Activated CD8-positive, alpha-beta memory T cell treated with anti-CD3 and anti-CD28 coated beads, Interleukin-2, amount 10 ng/mL, durations not matched to agents 7 days and 5 days (primary cell): Measurements from ENCODE around the gene LDHD. TPM values are rescaled to one million over a fixed set of nuclear protein-coding genes. Genes with fewer than 3 reads are reported as not detected.
A peak's percentile ranks its signal among the peaks of the same experiment; 100 is the strongest.

Source experiments
- ATAC-seq: fragments of 150-1000 bp; cut with Tn5 transposase; one replicate; pipeline ENCODE4 v1.10.0; 2021; ENCODE audit warnings: moderate library complexity
- CTCF ChIA-PET: fragments of 350-600 bp; sonication (Branson Sonifier 250); formaldehyde crosslinking; loops from one replicate; lab custom pipeline; 2021; ENCODE audit warnings: antibody characterized with exemption; lab: Charles Lee
- DNase-seq: peaks from one replicate; pipeline ENCODE4 v3.0.0-alpha.2; 2020
- H3K27ac Mint-ChIP-seq: one replicate; pipeline ENCODE4 v1.8.0; 2021; ENCODE audit warnings: mild to moderate bottlenecking, mixed read lengths
- H3K27me3 Mint-ChIP-seq: one replicate; pipeline ENCODE4 v1.8.0; 2021; ENCODE audit warnings: mixed read lengths
- H3K36me3 Mint-ChIP-seq: one replicate; pipeline ENCODE4 v1.8.0; 2021; ENCODE audit warnings: mild to moderate bottlenecking, mixed read lengths
- H3K4me1 Mint-ChIP-seq: one replicate; pipeline ENCODE4 v1.8.0; 2021; ENCODE audit warnings: mixed read lengths
- H3K4me3 Mint-ChIP-seq: one replicate; pipeline ENCODE4 v1.8.0; 2021; ENCODE audit warnings: mild to moderate bottlenecking, moderate library complexity, mixed read lengths
- H3K9me3 Mint-ChIP-seq: one replicate; pipeline ENCODE4 v1.8.0; 2022; ENCODE audit warnings: low read depth, mixed read lengths
- total RNA-seq, 2 experiments: library from RNA; stranded (reverse); gene quantifications; one replicate each; pipeline ENCODE4 v1.2.3, GENCODE V29; 2021

LDHD gene
- total RNA-seq, 2 experiments from 2014 or later: not detected

DNA sequence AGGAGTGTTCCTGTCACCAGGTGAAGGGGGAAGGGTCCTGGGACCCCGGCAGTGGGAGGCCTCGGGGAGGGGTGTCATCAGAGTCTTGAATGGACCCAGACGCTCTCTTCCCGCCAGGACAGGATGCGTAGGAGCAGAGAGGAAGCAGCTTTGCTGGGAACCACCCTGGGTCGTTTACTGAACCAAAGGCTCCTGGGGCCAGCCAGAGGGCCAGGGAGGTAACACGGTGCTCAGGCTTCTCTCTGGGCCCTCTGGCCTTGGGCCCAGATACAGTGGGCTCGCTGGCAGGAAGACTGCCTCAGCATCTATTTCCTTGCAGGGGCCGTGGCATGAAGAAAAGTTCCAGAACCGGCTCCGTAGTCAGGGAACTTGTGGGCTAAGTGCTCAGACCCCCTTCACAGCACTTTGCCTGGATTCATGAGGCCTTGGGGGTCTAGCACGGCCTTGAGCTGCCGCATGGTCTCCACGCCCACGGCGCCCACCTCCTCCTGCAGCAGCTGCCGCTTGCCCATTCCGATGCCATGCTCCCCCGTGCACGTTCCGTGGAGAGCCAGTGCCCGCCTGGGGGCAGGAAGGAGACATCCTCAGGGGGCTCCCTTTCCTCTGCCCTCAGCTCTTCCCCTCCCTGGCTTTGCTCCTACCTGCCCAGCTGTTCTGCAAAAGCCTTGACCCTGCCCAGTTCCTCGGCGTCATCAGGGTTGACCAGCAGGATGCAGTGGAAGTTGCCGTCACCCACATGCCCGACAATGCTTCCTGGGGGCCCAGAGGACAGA, 4.4 kb downstream of the LDHD start:
- CTCF ChIA-PET: interaction anchor here (0.8 to 7.6 kb wide), 28 partner anchors 10 to 298 kb away, joined by 3 to 150 read pairs (median 6); partner anchors contain the start of genes WDR59 and ZNRF1
- H3K36me3 Mint-ChIP-seq: no peaks in the 10 kb centered on the region
- peaks cover 41% of the 10 kb centered on the region for H3K4me1 Mint-ChIP-seq
- H3K27me3 Mint-ChIP-seq: no peaks in the 10 kb centered on the region
- H3K9me3 Mint-ChIP-seq: peaks cover 2% of the 10 kb centered on the region
- H3K4me3 Mint-ChIP-seq: no peak overlapping the region
- H3K27ac Mint-ChIP-seq: no peak overlapping the region
- ATAC-seq: no peak
- no peak for DNase-seq

DNA sequence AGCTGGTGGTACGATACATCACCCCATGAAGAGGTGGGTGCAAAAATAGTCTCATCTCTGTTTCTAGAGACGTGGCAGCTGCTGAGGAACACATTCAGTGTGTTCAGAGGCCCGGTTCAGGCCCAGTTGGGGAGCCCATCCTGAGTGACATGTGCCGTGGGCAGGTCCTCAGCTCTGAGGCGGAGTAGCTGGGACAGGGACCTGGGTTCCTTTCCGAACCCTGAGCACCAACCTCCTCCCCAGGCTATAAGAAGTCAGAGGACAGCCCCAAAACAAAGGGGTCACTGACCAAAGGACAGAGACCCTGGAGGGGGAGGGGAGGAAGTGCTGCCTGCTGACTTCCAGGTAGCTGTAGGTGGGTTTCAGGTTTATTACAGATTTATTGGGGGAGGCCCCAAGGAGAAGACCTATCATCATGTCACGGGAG, 5.1 kb downstream of the LDHD start:
- Mint-ChIP-seq H3K27me3 (no peaks in the 10 kb centered on the region), H3K27ac (peak overlapping the region; percentile 72), H3K4me3 (no peak overlapping the region), H3K9me3 (no peaks in the 10 kb centered on the region), H3K4me1 (peaks cover 46% of the 10 kb centered on the region), H3K36me3 (peaks cover 1% of the 10 kb centered on the region)
- DNase-seq (no peak), ATAC-seq (peak; percentile 9)
- CTCF ChIA-PET: interaction anchor here (0.7 to 7.6 kb wide), 46 partner anchors 8 to 411 kb away, joined by 3 to 150 read pairs (median 4); partner anchors contain the start of genes CFDP1, MLKL, WDR59 and ZNRF1

DNA sequence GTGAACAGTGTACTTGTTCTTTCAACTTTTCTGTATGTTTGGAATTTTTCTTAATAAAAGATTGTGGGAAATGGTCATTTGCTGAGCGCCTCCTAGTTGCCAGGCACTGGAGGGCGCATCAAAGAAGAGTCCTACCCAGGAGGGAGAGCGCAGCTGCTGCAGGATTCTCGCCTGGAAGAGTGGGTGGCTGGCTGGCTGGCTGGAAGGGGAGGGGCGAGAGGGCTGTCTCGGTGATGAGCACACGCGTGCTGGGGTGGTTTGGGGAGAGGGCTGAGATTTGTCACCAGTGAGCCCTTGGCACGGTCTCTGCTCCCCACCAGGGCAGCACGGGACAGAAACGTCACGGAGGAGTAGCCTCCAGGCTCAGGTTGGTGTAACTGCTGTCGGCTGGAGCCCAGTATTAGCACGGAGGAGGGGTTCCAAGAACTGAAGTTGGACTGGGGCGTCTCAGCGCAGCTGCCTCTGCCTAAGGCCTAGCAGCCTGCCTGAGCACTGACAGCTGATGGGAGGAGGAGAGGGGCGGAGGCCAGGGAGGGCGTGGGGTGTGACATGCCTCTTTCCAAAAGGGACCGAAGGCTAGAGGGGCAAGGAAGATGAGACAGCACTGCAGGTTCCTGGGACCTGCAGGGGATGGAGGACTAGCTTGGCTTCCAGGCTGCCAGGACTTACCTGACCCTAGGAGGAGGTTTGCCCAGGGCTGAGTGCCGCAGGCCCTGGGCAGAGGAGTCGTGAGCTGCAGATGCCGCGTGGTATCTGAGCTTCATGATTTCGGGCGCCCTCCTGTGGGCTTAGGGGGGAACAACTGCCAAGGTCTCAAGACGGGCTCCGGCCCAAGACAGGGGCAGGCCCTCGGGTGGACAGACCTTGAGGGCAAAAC, 5.7 kb downstream of the LDHD start:
- CTCF ChIA-PET: interaction anchor here (0.6 to 7.6 kb wide), 53 partner anchors 9 to 410 kb away, joined by 3 to 150 read pairs (median 4); partner anchors contain the start of genes CFDP1, MLKL, WDR59 and ZNRF1
- H3K4me3 Mint-ChIP-seq: peak overlapping the region; percentile 36
- H3K4me1 Mint-ChIP-seq: peaks cover 51% of the 10 kb centered on the region
- peak overlapping the region; percentile 72 for H3K27ac Mint-ChIP-seq
- H3K36me3 Mint-ChIP-seq: peaks cover 2% of the 10 kb centered on the region
- peak; percentile 85 for ATAC-seq
- H3K27me3 Mint-ChIP-seq: no peaks in the 10 kb centered on the region
- H3K9me3 Mint-ChIP-seq: no peaks in the 10 kb centered on the region
- peak; percentile 89 for DNase-seq

DNA sequence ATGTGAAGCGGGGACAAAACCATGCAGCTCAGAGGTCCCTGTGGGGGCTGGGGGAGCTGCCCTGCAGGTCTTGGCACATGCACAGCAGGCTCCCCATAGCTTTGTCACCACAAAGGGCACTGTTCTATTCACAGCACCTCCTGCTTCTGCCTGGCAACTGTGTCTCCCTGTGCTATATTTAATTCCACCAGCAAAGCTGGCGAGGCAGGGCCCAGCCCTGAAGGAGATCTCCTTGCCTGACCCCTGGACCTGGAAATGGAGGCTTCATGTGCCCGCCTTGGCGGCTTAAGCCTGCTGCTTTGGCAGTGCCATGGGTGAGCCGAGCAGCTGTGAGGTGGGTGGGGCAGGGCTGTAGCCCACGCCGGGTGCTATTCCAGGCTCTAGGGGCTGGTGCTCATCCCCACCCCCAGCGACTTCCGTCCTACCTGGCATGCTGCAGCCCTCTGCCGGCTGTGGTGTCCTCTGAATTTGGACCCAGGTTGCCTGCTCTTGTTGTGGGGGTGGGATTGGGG, 6.8 kb downstream of the LDHD start:
- Mint-ChIP-seq H3K4me1 (peaks cover 60% of the 10 kb centered on the region), H3K36me3 (peaks cover 2% of the 10 kb centered on the region), H3K27me3 (no peaks in the 10 kb centered on the region), H3K9me3 (no peaks in the 10 kb centered on the region), H3K4me3 (peak overlapping the region; percentile 1), H3K27ac (peak overlapping the region; percentile 84)
- CTCF ChIA-PET: interaction anchor here (1.2 to 7.6 kb wide), 10 partner anchors 10 to 409 kb away, joined by 3 to 150 read pairs (median 24); partner anchors contain the start of genes MLKL, WDR59 and ZNRF1
- ATAC-seq (no peak), DNase-seq (no peak)

DNA sequence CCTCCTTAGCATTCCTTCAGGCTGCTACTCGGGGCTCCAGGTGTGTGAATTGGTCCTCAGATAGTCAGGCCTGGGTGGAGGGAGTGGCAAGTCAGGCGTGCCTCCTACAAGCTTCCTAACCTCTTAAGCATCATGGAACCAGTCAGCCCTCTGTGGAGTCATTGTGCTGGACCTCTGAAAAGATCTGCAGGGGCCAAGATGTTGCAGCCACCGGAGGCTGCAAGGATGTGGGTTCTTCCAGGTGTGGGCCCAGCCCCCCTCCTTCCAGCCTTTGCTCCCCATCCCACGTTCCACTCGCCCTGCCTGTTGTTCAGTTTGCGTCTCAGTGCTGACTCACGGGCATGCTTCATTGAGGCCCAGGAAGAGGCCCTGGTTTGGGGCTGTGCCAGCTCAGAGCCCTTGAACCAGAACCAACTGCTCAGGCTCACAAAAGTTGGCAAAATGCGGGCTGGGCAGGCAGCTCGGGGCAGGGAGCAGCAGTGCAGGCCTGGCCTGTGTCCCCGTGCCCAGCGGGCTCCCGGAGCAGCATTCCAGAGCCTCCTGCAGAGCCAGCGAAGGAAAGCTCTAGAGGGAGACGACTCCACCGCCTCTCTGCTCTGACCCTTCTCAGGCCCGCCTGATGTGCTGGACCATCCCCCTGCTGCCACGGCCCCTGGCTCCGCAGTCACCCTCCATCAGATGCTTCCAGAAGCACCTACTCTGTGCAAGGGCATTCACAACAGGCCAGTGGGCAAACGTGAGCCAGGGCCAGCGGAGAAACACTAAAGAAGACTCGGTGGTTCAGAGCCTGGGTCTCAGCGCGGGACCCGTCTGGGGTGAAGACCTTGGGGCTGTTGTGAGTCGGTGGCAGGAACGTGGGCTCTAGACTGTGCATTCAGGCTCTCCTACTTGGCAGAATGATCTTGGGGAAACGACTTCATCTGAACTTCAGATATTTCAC, 7.5 kb downstream of the LDHD start:
- peak; percentile 77 for DNase-seq
- no peaks in the 10 kb centered on the region for H3K27me3 Mint-ChIP-seq
- peaks cover 6% of the 10 kb centered on the region for H3K36me3 Mint-ChIP-seq
- ATAC-seq: peak; percentile 64
- peaks cover 64% of the 10 kb centered on the region for H3K4me1 Mint-ChIP-seq
- H3K27ac Mint-ChIP-seq: peak overlapping the region; percentile 84
- H3K4me3 Mint-ChIP-seq: peak overlapping the region; percentile 57
- H3K9me3 Mint-ChIP-seq: peaks cover 2% of the 10 kb centered on the region
- CTCF ChIA-PET: interaction anchor here (1.2 to 7.6 kb wide), 10 partner anchors 9 to 409 kb away, joined by 3 to 150 read pairs (median 24); partner anchors contain the start of genes MLKL, WDR59 and ZNRF1

DNA sequence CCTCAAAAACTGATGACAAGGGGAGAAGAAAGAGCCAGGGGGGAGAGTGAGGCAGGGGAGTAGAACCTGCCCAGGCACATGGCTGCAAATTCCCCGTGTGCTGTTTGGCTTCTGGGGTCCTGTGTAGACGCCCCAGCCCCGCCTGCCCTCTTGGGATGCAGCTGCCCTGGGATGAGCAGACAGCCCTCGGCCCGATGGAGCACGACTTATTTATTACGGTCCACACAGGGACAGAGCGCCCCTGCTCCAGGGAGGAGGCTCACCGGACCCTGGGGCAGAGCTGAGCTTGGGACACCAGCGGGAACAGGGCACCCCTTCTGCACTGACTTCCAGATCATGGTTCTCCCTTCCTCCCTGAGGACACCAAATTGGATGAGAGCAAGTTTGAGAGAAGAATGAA, 9.1 kb downstream of the LDHD start:
- Mint-ChIP-seq H3K27ac (peak overlapping the region; percentile 34), H3K4me3 (peak overlapping the region; percentile 41), H3K4me1 (peaks cover 64% of the 10 kb centered on the region), H3K27me3 (no peaks in the 10 kb centered on the region), H3K9me3 (peaks cover 3% of the 10 kb centered on the region), H3K36me3 (peaks cover 8% of the 10 kb centered on the region)
- ATAC-seq (no peak), DNase-seq (no peak)
- CTCF ChIA-PET: interaction anchor here (1.3 to 7.6 kb wide), 2 partner anchors 97 to 109 kb away, joined by 3 to 150 read pairs; partner anchors contain the start of gene ZNRF1

DNA sequence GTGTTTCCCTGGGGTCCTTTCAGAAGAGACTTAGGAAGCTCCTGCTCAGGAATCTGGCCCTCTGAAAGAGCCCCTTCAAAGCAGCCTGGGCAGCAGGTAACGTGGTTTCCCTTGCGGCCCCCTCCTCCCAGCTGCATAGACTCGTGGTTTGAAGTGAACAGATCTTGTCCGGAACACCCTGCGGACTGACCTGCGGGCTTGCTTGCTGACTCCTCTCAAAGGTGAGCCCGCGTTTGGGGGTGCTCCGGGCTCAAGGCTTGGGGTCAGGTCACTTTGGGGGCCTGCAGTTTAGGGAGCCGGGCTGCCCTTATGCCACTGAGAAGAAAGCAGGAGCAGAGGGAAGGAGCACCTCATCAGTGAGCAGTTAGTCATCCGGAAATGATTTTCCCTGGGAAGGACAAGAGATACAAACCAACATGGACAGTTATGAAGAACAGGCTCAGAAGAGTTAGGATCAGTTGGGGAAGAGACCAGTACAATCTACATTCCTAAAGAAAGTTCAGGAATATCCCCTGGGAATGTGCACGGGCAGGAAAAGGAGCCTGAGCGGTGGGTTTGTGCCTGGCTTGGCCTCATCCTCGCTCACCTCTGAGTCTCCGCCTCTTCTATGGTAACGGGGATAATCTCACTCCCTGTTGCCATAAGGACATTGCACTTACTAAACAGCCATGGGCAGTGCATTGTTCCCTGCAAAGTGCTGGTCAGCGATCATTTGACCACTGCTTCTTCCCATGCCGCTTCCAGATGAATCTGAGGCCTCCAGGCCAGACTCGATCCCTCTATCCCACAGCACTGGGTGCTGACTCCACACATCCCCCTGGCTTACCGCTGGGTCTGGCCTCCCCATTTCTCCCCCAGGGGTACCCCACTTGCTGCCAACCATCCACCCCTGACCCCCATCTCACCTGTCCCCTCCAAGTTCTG, 10.0 kb downstream of the LDHD start:
- Mint-ChIP-seq H3K27ac (peak overlapping the region; percentile 65), H3K36me3 (peaks cover 8% of the 10 kb centered on the region), H3K4me3 (no peak overlapping the region), H3K4me1 (peaks cover 70% of the 10 kb centered on the region), H3K27me3 (no peaks in the 10 kb centered on the region), H3K9me3 (peaks cover 3% of the 10 kb centered on the region)
- ATAC-seq (no peak), DNase-seq (no peak)
- CTCF ChIA-PET: interaction anchor here (1.4 to 7.6 kb wide), 3 partner anchors 108 to 122 kb away, joined by 3 to 150 read pairs (median 14); partner anchors contain the start of genes WDR59 and ZNRF1

DNA sequence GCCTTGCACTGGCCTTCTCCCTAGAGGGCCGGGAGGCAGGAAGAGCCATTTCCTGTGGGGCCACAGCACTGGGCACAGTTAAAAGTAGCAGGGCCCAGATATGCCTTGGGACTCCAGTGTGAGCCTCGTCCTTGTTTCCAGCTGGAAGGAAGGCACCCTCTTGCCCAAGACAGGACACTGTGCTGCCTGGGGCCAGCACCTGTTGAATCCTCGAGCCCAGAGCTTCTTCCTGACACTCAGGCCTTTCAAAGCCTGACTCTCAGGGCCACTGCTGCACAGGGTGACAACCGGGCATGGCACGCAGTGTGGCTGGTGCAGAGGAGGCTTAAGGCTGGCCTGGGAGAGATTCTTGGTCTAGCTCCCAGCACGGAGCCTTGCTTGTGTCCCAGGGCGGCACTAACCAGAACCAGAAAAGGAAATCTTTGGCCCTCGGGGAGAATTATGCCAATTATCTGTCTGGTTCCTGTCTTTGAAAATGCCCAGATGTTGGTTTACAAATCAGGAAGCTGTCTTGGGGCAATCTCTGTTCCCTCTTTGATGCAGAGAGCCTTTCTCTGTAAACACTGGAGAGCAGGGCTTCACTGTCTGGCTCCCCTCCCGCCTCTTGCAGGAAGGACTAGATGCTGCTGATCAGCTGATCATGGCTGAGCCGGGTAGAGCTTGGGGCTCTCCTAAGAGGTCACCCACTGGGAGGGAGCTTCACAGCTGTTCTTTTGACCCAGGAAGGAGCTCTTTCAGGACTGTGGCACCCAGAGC, 11.1 kb downstream of the LDHD start:
- H3K27ac Mint-ChIP-seq: peak overlapping the region; percentile 27
- DNase-seq: no peak
- H3K36me3 Mint-ChIP-seq: peaks cover 10% of the 10 kb centered on the region
- H3K4me1 Mint-ChIP-seq: peaks cover 69% of the 10 kb centered on the region
- H3K4me3 Mint-ChIP-seq: no peak overlapping the region
- H3K9me3 Mint-ChIP-seq: peaks cover 3% of the 10 kb centered on the region
- CTCF ChIA-PET: interaction anchor here (0.6 to 2.9 kb wide), 3 partner anchors 107 to 341 kb away, joined by 3 to 14 read pairs (median 3); partner anchors contain the start of genes WDR59 and ZNRF1
- no peak for ATAC-seq
- no peaks in the 10 kb centered on the region for H3K27me3 Mint-ChIP-seq

DNA sequence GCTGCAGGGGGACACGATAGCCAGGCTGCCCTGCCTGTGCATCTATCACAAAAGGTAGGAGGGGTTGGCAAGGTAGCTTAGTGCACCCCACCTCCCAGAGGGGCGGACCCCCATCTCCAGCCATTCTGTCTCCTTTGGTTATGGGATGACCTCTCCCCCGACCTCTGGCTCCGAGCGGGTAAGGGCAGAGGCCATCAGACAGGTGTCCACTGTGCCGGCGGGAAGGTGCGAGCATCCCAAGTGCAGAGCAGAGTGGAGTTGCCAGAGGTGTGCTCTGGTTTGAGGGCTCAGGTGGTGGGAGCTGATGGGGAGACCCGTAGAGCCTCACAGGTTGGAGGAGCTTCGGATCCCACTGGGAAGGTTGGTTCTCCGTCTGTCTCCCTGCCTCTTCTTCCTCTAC, 11.7 kb downstream of the LDHD start:
- H3K9me3 Mint-ChIP-seq: peaks cover 3% of the 10 kb centered on the region
- CTCF ChIA-PET: interaction anchor here (0.6 to 2.9 kb wide), 3 partner anchors 107 to 341 kb away, joined by 3 to 14 read pairs (median 3); partner anchors contain the start of genes WDR59 and ZNRF1
- DNase-seq (no peak), ATAC-seq (no peak)
- no peak overlapping the region for H3K27ac Mint-ChIP-seq
- H3K36me3 Mint-ChIP-seq: peaks cover 10% of the 10 kb centered on the region
- H3K4me3 Mint-ChIP-seq: no peak overlapping the region
- H3K27me3 Mint-ChIP-seq: no peaks in the 10 kb centered on the region
- H3K4me1 Mint-ChIP-seq: peaks cover 70% of the 10 kb centered on the region

DNA sequence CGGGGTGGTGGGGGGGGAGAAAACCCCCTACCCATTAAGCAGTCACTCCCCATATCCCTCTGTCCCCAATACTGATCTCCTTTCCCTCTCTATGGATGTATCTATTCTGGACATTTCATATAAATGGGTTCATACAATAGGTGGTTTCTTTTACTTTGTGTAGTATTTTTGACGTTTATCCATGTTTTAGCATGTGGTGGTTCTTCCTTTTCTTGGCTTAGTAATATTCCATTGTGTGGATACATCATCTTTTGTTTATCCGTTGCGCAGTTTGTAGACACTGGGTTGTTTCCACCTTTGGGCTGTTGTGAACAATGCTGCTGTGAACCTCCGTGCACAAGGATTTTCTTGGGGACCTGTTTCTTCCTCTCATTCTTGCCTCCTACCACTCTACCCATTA, 12.6 kb downstream of the LDHD start:
- Mint-ChIP-seq H3K4me1 (peaks cover 70% of the 10 kb centered on the region), H3K36me3 (peaks cover 10% of the 10 kb centered on the region), H3K27ac (no peak overlapping the region), H3K9me3 (peaks cover 3% of the 10 kb centered on the region), H3K4me3 (no peak overlapping the region), H3K27me3 (no peaks in the 10 kb centered on the region)
- DNase-seq: no peak
- CTCF ChIA-PET: interaction anchor here (2.9 kb wide), 1 partner anchor 106 kb away, joined by 14 read pairs; the partner anchor contains the start of gene ZNRF1
- no peak for ATAC-seq
